ENCODE results near the gene ELMO2. TPM values are rescaled to one million over a fixed set of nuclear protein-coding genes. Genes with fewer than 3 reads are reported as not detected.

Gene ELMO2
- total RNA-seq, 6 experiments from 2014 or later: 14.9 to 22.9 (median 17.4) TPM

GRCh38 chr20:46414608-46415007 is 8.2 kb upstream of the ELMO2 start:
- H3K36me3 ChIP-seq: no peaks in the 10 kb centered on the region
- no peak for ATAC-seq
- 68% methylated on average over 5 of the region's 5 CpGs for WGBS (ENCODE audit: insufficient coverage, low coverage, low lambda C conversion rate, missing lambda C conversion rate)

DNA sequence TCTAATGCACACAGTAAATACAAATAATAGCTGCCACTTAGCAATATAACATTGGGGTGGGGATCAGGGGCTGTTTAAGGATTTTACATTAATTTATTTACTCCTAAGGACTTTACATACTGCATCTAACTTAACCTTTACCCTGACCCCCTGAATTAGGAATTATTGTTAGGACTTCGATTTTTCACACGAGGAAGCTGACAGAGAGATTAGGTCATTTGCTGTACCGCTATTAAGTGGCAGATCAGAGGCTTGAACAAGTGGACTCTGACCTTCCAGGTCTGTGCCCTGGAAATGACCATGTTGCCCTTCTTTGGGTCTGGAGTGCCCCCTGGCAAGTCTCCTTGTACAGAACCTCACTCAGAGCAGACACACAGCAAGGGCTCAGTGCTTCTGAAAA is 5.2 kb upstream of the ELMO2 start:
- DNase-seq: no peak
- no peaks in the 10 kb centered on the region for H3K36me3 ChIP-seq
- H3K4me3 ChIP-seq: no peak overlapping the region
- intact Hi-C loops (cut with DNase I): no loop called here
- H3K9me3 ChIP-seq: no peaks in the 10 kb centered on the region
- H3K27ac ChIP-seq: no peak overlapping the region
- no peaks in the 10 kb centered on the region for H3K27me3 ChIP-seq
- peak in 1 of 4 donors; percentile 24 for ATAC-seq
- TF ChIP-seq POLR2A (IDR thresholded peaks at IDR 0.05) (no peak), CTCF (IDR thresholded peaks at IDR 0.05) (no peak)
- H3K4me1 ChIP-seq: peaks cover 0 to 7% (median 0%) of the 10 kb centered on the region in 4 donors
- WGBS (ENCODE audit: insufficient coverage, low coverage, low lambda C conversion rate, missing lambda C conversion rate): 46% methylated on average over 3 of the region's 3 CpGs

More at GRCh38 chr20:46414608-46415007, 8.2 kb upstream of the ELMO2 start:
- no peaks in the 10 kb centered on the region for H3K9me3 ChIP-seq
- H3K4me3 ChIP-seq: no peak overlapping the region
- H3K4me1 ChIP-seq: no peaks in the 10 kb centered on the region
- DNase-seq: no peak
- no peak overlapping the region for H3K27ac ChIP-seq
- no peaks in the 10 kb centered on the region for H3K27me3 ChIP-seq
- intact Hi-C loops (cut with DNase I): no loop called here
- TF ChIP-seq POLR2A (IDR thresholded peaks at IDR 0.05) (no peak), CTCF (IDR thresholded peaks at IDR 0.05) (no peak)

- 83% methylated on average over 4 of the region's 5 CpGs for WGBS (ENCODE audit: insufficient coverage, low coverage, low lambda C conversion rate, missing lambda C conversion rate)
- ATAC-seq: no peak
- intact Hi-C loops (cut with DNase I): no loop called here
Observed at GRCh38 chr20:46408281-46408731, 1.9 kb upstream of the ELMO2 start.

GRCh38 chr20:46407671-46407996 is 1.2 kb upstream of the ELMO2 start:
- WGBS (ENCODE audit: insufficient coverage, low coverage, low lambda C conversion rate, missing lambda C conversion rate): 42% methylated on average over 4 of the region's 4 CpGs
- Histone ChIP-seq H3K27me3 (no peaks in the 10 kb centered on the region), H3K27ac (no peak overlapping the region), H3K4me3 (no peak overlapping the region), H3K4me1 (peaks cover 0 to 20% (median 6%) of the 10 kb centered on the region in 4 donors), H3K36me3 (no peaks in the 10 kb centered on the region), H3K9me3 (no peaks in the 10 kb centered on the region)
- TF ChIP-seq POLR2A (IDR thresholded peaks at IDR 0.05): no peak
- TF ChIP-seq CTCF (IDR thresholded peaks at IDR 0.05): no peak
- ATAC-seq: no peak
- DNase-seq: no peak
- intact Hi-C loops (cut with DNase I): no loop called here

More at GRCh38 chr20:46408281-46408731, 1.9 kb upstream of the ELMO2 start:
- Histone ChIP-seq H3K4me3 (no peak overlapping the region), H3K27me3 (no peaks in the 10 kb centered on the region), H3K4me1 (peaks cover 0 to 14% (median 6%) of the 10 kb centered on the region in 4 donors), H3K36me3 (no peaks in the 10 kb centered on the region), H3K27ac (no peak overlapping the region), H3K9me3 (no peaks in the 10 kb centered on the region)
- no peak for TF ChIP-seq CTCF (IDR thresholded peaks at IDR 0.05)
- TF ChIP-seq POLR2A (IDR thresholded peaks at IDR 0.05): no peak
- DNase-seq: no peak
